Measurements from ENCODE around the gene VPS33B.
"Not testable (repeated sequence)": the region's sequence is repeated elsewhere in the genome, so short reads cannot be mapped to it uniquely, and the experiment has no call there.

The VPS33B gene

DNA sequence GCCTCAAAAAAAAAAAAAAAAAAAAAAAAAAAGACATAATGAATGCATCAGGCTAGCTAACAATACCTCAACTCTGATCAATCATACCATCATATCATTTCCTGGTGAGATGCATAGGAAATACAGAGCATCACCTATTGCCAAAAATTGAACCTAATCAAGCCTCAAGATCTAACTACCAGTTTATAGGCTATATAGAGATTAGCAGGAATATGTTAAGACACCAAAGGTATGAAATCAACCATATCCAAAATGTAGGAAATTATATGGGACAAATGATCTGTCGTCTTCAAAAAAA, 387 bp upstream of the VPS33B start:
- no peak for TF ChIP-seq FOXP2 (optimal IDR thresholded peaks at IDR 0.05; ENCODE audit: control extremely low read depth, extremely low read length, insufficient read depth)
- TF ChIP-seq POLR2AphosphoS5 (IDR thresholded peaks at IDR 0.05; ENCODE audit: borderline replicate concordance, low read depth, low read length), result no peak
- no peak for TF ChIP-seq EZH2 (IDR thresholded peaks at IDR 0.05)
- Histone ChIP-seq H3K4me3 (peak overlapping the region; percentile 96), H3K27ac (peak overlapping the region; percentile 70; the same call in 1 of the 2 replicates), H3K9ac (ENCODE audit: insufficient read length) (peak overlapping the region; percentile 94), H3K9me3 (ENCODE audit: low read depth, low read length) (no peaks in the 10 kb centered on the region), H3K36me3 (ENCODE audit: insufficient read depth, low read length) (no peaks in the 10 kb centered on the region)
- peak; percentile 3 for DNase-seq (ENCODE audit: low read depth, low spot score)

DNA sequence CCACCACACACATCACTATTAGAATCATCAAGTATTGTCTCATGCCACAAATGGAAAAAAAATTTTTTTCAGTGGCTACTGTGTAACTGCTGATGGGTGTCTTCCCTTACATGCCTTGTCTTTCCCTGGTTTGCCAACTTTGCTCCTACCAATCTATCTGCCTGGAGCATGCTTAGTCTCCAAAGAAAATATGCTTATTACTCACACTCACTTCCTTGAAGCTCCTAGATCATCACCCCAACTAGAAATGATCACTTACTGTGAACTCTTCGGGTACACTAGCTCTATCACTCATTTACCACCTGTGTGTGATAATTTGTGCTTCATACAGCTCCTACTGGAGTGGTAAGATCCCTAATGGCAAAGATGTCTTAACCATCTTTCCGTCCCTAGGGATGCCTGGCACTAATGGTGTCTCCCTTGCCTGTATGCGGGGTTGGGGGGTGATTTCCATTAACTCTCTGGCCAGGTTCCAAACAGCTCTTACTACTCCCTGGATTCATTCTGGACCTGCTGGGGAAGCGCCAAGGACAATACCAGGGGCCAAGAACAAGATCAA, 799 bp downstream of the VPS33B start:
- Histone ChIP-seq H3K9ac (ENCODE audit: insufficient read length) (peak overlapping the region; percentile 94), H3K36me3 (ENCODE audit: insufficient read depth, low read length) (peaks cover 3% of the 10 kb centered on the region; the same call in 1 of the 2 replicates), H3K9me3 (ENCODE audit: low read depth, low read length) (no peaks in the 10 kb centered on the region), H3K4me3 (peak overlapping the region; percentile 96), H3K27ac (no peak overlapping the region)
- DNase-seq (ENCODE audit: low read depth, low spot score), result no peak
- no peak for TF ChIP-seq EZH2 (IDR thresholded peaks at IDR 0.05)
- no peak for TF ChIP-seq POLR2AphosphoS5 (IDR thresholded peaks at IDR 0.05; ENCODE audit: borderline replicate concordance, low read depth, low read length)
- no peak for TF ChIP-seq FOXP2 (optimal IDR thresholded peaks at IDR 0.05; ENCODE audit: control extremely low read depth, extremely low read length, insufficient read depth)

DNA sequence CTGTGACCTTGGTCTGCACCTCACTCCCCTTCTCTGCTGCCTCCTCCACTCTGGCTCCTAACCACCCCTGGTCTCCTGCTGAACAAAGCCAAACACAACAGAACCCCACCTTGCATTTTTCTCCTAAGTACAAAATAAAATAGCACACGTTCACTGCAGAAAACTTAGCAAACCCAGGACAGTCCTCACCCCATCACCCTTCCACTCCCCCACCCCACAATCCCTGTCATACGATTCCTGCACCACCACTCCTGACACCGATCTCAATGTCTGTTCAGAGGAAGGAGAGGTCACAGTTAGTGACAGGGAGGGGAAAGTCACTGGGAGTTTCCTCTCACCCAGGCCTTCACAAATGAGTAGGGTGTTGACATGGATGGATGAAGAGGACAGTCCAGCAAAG, 4.2 kb downstream of the VPS33B start:
- peaks cover 13% of the 10 kb centered on the region; the same call in 1 of the 2 replicates for H3K36me3 ChIP-seq (ENCODE audit: insufficient read depth, low read length)
- DNase-seq (ENCODE audit: low read depth, low spot score), result no peak
- no peak overlapping the region for H3K9ac ChIP-seq (ENCODE audit: insufficient read length)
- TF ChIP-seq EZH2 (IDR thresholded peaks at IDR 0.05) (no peak), FOXP2 (optimal IDR thresholded peaks at IDR 0.05; ENCODE audit: control extremely low read depth, extremely low read length, insufficient read depth) (no peak), POLR2AphosphoS5 (IDR thresholded peaks at IDR 0.05; ENCODE audit: borderline replicate concordance, low read depth, low read length) (no peak)
- H3K9me3 ChIP-seq (ENCODE audit: low read depth, low read length), result no peaks in the 10 kb centered on the region
- H3K4me3 ChIP-seq, result no peak overlapping the region
- no peak overlapping the region for H3K27ac ChIP-seq

DNA sequence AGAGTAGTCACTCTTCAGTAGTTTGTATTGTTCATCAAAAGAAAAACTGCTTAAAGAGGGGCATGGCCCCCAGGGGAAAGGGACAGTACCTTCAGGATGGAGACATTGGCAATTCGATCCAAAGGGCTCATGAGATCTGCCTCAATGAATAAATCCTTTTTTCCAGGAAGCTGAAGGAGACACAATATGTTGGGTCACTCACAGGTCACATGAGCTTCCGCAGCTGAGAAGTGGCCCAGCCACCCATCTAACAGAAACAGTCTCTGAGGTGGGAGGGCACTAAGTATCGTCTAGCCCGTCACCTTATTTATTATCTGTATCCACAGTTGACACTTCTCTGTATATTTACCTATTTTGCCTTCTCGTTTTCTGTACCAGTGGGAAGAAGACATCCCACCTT, 4.7 kb downstream of the VPS33B start:
- Histone ChIP-seq H3K4me3 (no peak overlapping the region), H3K36me3 (ENCODE audit: insufficient read depth, low read length) (peaks cover 13% of the 10 kb centered on the region; the same call in 1 of the 2 replicates), H3K27ac (no peak overlapping the region), H3K9ac (ENCODE audit: insufficient read length) (no peak overlapping the region), H3K9me3 (ENCODE audit: low read depth, low read length) (no peaks in the 10 kb centered on the region)
- TF ChIP-seq EZH2 (IDR thresholded peaks at IDR 0.05) (no peak), POLR2AphosphoS5 (IDR thresholded peaks at IDR 0.05; ENCODE audit: borderline replicate concordance, low read depth, low read length) (no peak), FOXP2 (optimal IDR thresholded peaks at IDR 0.05; ENCODE audit: control extremely low read depth, extremely low read length, insufficient read depth) (no peak)
- no peak for DNase-seq (ENCODE audit: low read depth, low spot score)

DNA sequence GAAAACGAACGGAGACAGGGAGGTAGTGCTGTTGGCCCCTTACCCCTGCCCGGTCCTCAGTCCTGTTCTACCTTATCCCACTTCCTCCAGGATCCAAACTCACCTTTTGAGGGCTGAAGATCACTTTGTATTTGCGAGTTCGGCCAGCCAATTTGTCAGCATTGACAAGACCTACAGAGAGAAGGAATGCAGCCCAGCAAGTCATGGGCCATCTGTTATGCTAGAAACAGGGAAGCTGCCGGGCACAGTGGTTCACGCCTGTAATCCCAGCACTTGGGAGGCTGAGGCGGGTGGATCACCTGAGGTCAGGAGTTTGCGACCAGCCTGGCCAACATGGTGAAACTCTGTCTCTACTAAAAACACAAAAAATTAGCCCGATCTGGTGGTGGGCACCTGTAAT, 8.7 kb downstream of the VPS33B start:
- H3K9ac ChIP-seq (ENCODE audit: insufficient read length); DNase-seq (ENCODE audit: low read depth, low spot score); H3K4me3 ChIP-seq; H3K27ac ChIP-seq; H3K9me3 ChIP-seq (ENCODE audit: low read depth, low read length): not testable (repeated sequence)
- peaks cover 17% of the 10 kb centered on the region; the same call in 1 of the 2 replicates for H3K36me3 ChIP-seq (ENCODE audit: insufficient read depth, low read length)

DNA sequence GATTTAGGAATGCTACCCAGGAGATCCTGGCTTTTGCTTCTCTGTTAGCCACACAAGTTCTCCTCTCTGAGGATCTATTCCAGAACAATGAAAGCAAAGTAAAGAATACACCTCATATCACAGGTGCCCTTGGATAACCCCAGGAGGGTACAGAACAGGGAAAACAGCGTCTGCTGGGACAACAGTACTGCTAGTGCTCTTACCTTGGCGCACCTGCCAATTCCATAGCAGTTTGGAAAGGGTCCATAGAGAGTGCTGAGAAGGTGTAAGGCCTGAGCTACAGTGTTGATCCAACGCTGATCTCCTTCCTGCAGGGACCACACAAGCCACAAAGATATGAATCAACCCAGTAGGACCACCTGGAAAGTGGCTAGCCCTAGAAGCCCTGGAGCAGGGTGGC, 15.1 kb downstream of the VPS33B start:
- DNase-seq (ENCODE audit: low read depth, low spot score), result no peak
- no peak for TF ChIP-seq FOXP2 (optimal IDR thresholded peaks at IDR 0.05; ENCODE audit: control extremely low read depth, extremely low read length, insufficient read depth)
- TF ChIP-seq POLR2AphosphoS5 (IDR thresholded peaks at IDR 0.05; ENCODE audit: borderline replicate concordance, low read depth, low read length), result no peak
- no peak for TF ChIP-seq EZH2 (IDR thresholded peaks at IDR 0.05)
- Histone ChIP-seq H3K4me3 (no peak overlapping the region), H3K36me3 (ENCODE audit: insufficient read depth, low read length) (peaks cover 33% of the 10 kb centered on the region; the same call in 1 of the 2 replicates), H3K27ac (no peak overlapping the region), H3K9ac (ENCODE audit: insufficient read length) (no peak overlapping the region), H3K9me3 (ENCODE audit: low read depth, low read length) (no peaks in the 10 kb centered on the region)

DNA sequence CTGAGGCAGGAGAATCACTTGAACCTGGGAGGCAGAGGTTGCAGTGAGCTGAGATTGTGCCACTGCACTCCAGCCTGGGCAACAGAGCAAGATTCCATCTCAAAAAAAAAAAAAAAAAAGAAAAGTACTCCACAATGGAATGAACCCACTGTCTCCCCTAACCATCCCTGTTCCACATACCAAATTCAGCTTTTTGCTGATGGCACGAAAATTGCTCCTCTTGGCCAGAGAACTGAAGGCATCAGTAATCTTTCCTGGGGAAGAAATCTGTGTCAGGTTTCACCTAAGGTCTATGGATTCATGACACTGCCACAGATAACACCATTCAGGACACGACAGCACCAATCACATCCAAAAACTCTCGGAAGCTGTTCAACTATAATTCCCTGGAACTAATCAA, 21.2 kb downstream of the VPS33B start:
- no peak for TF ChIP-seq FOXP2 (optimal IDR thresholded peaks at IDR 0.05; ENCODE audit: control extremely low read depth, extremely low read length, insufficient read depth)
- no peak for TF ChIP-seq POLR2AphosphoS5 (IDR thresholded peaks at IDR 0.05; ENCODE audit: borderline replicate concordance, low read depth, low read length)
- no peak for TF ChIP-seq EZH2 (IDR thresholded peaks at IDR 0.05)
- Histone ChIP-seq H3K36me3 (ENCODE audit: insufficient read depth, low read length) (peaks cover 57% of the 10 kb centered on the region), H3K4me3 (no peak overlapping the region), H3K27ac (no peak overlapping the region), H3K9ac (ENCODE audit: insufficient read length) (no peak overlapping the region), H3K9me3 (ENCODE audit: low read depth, low read length) (no peaks in the 10 kb centered on the region)
- no peak for DNase-seq (ENCODE audit: low read depth, low spot score)

DNA sequence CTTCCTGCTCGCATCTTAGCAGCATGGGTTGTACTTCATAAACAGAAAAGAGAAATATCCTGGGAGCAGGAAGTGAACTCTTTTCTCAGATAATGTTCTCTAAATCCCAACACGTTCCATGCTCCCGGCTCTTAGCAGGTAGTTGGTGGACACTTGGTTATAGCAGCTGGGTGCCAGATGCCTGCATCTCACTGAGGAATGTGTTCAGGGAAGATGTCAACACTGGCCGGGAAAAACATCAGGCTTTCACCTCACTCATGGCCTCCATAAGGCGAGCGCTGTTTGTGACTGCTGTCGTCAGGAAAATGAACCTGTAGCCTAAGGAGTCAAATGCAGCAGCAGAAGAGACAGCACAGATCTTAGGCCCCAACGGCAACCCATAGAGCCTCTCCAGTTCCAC, 23.7 kb downstream of the VPS33B start:
- Histone ChIP-seq H3K27ac (no peak overlapping the region), H3K4me3 (no peak overlapping the region), H3K9me3 (ENCODE audit: low read depth, low read length) (no peaks in the 10 kb centered on the region), H3K9ac (ENCODE audit: insufficient read length) (no peak overlapping the region), H3K36me3 (ENCODE audit: insufficient read depth, low read length) (peaks cover 45% of the 10 kb centered on the region)
- TF ChIP-seq FOXP2 (optimal IDR thresholded peaks at IDR 0.05; ENCODE audit: control extremely low read depth, extremely low read length, insufficient read depth) (no peak), EZH2 (IDR thresholded peaks at IDR 0.05) (no peak), POLR2AphosphoS5 (IDR thresholded peaks at IDR 0.05; ENCODE audit: borderline replicate concordance, low read depth, low read length) (no peak)
- DNase-seq (ENCODE audit: low read depth, low spot score), result no peak

Data from SK-N-MC (cell line).